Activated CD4-positive, alpha-beta T cell treated with anti-CD3 and anti-CD28 coated beads, Interleukin-2, amount 50 U/mL, for 24 hours (primary cell): Measurements from ENCODE around the gene USH2A.

Experiments used
- DNase-seq, 2 donors: peaks; one replicate each; pipeline ENCODE4 v3.0.0-alpha.2; 2020; ENCODE audit warnings: low read depth in 1 of 2, low spot score in 1 of 2

The USH2A gene

DNA sequence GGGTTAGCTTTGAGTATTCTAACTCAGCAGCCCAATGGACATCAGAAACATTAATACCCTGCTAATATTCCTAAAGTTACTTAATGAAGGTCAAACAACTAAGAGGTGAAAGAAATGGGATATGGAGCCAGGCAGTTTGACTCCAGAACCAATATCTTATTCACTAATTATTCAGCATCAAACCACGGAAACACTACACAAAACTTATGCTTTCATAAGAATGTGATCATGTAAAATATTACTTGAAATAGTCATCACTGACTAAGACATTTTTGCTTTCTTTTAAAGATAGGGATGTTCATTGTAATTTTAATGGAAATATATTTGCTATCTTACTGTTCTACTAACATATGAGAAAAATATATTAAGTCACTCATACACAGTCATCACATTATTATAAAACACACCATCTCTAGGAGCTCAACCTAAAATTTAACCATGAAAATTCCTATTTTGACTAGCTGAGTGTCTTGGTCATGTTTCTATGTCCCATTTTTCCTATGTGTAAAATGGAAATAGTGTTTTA, 615.3 kb downstream of the USH2A start:
- DNase-seq, result no peak

DNA sequence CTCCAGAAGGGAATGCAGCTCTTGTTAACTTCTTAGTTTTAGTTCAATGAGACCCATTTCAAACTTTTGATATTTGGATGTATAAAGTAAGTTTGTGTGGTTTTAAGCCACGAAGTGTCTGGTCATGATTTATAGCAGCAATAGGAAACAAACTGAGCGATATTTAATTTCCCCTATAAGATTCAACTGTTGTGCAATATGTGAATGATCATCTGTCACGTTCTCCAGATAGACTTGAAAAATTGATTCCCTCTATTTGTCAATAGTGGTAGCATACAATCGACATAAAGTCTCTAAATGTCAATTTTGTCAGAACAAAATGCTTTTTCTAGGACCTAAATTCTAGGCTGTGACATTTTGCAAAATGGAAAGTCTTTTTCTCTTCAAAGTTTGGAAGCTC, 616.0 kb downstream of the USH2A start:
- DNase-seq, result no peak

DNA sequence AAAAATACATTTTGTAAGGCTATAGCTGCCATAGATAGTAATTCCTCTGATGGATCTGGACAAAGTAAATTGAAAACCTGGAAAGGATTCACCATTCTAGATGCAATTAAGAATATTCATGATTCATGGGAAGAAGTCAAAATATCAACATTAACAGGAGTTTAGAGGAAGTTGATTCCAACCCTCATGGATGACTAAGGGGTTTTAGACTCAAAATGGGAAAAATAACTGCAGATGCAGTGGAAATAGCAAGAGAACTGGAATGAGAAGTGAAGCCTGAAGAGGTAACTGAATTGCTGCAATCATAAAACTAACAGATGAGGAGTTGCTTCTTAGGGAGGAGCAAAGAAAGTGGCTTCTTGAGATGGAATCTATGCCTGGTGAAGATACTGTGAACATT, 625.4 kb downstream of the USH2A start:
- DNase-seq, result no peak

DNA sequence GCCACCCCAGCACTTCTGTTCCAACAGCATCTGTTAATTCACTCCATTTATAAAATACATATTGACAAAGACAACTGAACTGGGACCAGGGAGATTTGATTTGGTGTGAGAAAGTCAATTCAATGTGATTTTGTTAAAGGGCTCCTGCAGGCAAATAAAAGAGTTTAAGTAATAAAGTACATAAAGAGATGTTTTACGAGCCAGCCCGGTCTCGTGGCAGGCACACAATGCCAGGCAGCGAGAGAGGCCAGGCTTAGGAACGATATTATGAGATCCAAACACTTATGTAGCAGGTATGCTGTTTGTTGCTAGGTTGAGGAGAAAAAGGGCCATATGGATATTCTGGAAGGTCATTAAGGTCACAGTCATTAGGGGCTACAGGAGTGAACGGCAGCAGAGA, 629.1 kb downstream of the USH2A start:
- DNase-seq, result no peak

DNA sequence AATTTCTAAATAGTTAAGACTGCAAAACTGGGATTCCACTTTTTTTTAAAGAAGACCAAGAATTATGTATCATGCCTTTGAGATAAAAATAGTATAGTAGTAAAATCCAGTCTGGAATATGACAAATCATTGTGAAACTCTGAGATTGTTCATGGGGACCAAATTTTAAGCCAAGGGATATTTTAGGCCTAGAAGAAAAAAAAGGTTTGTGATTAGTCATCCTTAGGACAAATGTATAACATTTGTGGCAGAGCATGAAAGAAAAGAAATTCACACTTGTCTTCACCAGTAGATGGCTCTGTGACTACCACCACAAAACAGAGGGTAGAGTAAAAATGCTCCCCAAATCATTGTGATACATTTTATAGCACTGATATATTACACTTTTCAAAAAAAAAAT, 630.1 kb downstream of the USH2A start:
- no peak for DNase-seq

DNA sequence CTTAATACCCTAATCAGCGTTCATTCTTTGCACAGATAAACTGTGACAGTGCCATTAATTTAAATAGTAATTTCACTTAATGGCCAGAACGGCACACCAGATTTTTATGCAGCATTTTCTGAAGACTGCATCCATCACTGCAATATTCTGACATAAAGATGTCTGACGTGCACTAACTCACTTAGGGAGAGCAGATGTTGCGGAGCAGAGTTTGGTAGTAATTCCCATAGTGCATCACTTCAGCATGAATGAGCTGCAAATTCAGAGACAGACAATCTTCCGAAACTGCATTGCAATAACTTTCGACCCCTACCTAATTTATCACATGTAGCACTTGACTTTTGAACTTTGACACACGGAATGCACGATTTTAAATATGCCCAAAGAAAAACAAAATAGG, 630.8 kb downstream of the USH2A start:
- DNase-seq, result no peak

DNA sequence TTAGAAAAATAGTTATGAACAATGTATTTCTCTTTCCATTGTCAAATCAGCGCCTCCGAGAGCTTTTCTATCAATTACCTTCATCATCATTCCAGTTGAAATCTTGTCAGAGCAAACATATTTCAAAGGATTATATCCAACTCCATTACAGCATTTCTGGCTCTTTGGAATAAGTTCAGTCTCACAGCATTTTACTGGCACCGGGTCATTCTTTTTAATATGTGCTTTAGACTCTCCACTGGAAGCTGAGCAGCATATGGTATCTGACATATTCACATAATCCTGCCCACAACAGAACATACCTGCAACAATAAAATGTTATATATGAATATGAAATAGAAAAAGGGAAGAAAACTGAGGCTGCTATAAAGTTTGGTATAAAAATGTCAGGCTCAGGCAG, 633.3 kb downstream of the USH2A start:
- no peak for DNase-seq

DNA sequence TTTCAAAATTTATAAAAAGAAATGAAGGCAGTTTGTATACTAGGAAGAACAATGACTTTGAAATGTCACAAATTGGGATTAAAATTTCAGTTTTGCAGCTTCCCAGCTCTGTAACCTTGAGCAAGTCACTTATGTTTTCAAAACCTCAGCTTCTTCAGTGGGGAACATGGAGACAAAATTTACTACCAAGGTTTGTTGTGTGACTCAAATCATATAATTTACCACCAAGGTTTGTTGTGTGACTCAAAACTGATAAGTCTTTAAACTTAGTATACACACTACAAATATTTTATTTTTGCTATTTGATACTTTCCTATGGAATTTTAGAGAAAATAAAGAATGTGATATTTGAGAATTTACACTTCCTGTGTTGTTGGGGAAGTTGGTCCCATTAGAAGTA, 636.3 kb downstream of the USH2A start:
- no peak for DNase-seq

DNA sequence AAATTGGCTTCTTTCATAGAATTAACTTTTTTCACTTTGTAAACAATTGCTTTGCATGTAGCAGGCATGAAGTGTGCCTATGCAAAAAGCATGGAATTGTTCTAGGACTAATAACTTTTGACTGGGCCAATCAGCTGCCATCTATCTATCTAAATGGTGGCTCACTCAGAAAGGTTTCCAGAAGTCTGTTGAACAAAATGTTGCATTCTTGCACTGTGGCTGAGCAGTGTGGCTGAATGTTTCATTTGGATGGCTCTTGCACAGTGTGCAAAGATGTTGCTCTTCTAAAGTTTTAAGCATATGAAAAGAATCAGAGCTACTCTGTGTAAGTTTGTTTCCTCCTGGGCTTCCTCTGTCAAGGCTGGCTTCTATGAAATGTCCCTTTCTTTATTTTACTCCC, 642.6 kb downstream of the USH2A start:
- no peak for DNase-seq

DNA sequence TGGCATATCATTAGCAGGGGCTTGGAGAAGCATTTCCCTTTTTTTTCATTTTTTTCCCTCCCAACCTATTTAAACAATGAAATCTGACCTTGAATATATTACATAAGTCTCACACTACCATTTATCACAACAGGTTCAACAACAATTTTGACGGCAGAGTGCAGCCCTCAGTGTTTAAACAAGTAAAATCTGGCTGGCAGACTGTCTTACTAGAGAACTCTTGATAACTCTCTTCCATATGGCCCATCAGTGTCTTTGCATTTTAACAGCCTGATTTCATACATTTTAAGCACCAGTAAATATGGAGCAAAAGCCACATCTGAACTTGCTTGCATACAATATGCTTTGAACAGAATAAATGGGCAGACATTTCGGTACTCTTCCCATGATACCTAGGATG, 643.1 kb downstream of the USH2A start:
- DNase-seq, result no peak

DNA sequence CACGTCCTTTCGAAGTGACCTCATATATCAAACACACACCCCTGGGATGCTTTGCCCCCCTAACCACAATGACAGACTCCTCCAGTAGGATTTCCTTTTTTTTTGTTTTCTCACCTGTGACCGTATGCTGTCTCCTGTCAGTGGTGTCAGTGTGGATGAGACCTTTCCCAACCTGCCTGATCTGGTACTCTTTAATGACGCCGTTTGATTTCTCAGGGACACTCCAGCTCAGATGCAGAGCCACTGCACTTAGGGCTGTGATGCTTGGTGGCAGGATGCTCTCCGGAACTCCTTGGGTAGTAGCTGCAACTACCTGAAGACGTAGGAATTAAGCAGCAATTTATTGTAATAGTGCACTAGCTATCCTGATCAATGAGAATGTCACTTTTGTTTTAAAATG, 643.5 kb downstream of the USH2A start:
- DNase-seq, result no peak

DNA sequence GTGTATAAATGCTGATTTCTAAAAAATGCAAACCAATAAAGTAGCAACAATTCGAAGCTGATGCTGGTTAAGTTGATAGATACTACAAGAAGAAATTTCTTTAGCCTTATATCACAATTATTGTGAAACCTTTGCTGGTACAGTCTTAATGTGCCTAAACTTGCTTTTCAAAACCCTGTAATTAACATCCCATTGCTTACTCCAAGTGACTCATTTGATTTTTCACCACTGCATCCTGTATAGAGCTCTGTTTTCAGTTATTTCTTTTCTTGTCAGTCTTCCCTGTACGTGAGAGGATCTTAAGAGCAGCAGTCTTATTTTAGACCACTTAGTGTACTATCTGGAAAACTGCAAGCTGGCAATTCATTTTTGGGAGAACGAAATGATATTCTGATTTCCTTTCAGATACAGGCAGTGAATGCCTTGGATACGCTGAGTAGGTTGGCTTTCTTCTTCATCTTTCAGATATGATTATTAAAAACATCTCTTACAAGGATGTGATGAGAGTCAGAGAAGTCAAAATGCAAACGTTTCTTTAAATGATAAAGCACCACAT, 645.8 kb downstream of the USH2A start:
- no peak for DNase-seq

DNA sequence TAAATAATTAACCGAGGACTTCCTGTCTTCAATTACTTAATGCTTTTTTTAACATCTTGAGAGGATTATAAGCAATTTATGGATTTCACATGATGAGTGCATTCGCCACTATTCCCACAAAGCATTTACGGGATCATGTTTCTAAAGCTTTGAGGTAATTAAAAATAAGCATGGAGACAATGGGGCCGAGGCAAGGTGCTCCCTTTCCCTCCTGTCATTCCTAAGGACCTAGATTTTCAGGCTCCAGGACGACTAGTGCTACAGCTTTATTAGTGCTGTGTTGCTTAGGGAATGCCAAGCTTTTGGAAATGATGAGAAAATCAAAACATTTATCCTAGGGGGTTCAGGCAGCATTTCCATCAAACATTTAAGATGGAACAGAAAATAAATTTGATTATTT, 646.9 kb downstream of the USH2A start:
- no peak for DNase-seq

DNA sequence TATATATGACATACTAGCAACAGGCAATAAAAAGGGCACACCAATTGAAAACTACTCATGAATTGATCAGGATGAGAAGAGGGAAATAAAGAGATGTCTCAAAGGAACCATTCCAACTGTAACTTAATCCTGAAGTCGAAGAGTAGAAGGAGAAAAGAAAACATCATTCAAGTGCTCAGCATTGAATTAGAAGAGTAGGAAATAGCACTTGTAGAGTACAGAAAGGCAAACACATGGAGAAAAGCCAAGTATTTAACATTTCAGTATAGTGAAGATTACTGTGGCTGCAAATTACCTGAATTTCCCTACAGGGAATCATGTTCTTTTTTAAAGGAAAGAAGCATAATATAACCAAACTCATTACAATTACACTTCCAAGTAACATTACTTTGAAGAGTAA, 651.1 kb downstream of the USH2A start:
- no peak for DNase-seq

DNA sequence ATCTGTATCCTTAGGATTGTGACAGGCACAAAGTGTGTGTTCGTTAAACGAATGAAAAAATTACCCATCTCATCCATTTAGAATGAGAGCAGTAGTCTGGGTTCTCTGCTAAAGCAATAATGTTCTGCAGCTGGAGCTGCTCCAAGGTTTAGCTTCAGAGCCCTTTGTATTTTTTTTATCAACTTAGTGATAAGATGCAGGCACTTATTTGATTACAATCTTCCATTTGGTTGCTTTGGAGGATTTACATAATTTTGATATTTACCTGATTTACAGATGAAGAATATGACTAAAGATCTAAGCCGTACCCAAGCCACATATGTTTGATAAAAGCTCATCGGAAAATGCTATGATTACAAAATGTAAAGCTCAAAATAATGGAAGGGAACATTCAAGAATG, 654.9 kb downstream of the USH2A start:
- no peak for DNase-seq

DNA sequence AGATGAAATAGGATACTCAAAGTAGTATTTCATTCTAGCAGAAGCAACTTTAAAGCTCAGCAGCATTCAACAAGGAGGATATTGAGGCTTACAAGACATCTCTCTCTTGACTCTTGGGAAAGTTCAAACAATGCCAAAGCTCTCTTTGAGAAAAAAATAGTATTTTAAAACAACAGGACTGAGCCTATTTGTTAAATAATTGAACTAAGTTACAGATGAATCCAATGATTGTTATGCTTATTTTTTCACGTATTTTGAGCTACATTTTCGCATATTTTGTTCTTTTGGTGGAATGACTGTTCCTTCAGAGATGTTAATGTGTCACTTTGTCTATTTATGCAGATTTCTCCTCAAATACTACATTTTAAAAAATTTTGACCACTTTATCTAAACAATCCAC, 655.5 kb downstream of the USH2A start:
- no peak for DNase-seq

DNA sequence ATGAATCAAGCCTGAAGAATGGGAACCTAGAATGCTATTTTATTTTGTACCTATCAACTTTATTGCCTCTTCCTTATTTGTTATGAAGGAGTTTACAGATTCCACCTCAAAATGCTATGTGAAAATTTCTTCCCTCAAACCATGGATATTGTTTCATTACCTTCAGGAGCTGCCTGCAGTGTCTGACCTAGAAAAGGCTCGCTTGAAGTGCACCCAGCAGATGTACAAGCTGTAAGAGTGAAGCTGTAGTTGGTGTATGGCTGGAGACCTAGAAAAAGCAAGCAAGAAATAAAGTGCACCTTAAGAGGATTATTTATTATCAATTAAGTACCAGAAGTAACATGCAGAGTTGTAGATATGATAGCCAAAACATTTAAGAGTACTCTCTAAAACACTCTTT, 656.7 kb downstream of the USH2A start:
- DNase-seq, result no peak

DNA sequence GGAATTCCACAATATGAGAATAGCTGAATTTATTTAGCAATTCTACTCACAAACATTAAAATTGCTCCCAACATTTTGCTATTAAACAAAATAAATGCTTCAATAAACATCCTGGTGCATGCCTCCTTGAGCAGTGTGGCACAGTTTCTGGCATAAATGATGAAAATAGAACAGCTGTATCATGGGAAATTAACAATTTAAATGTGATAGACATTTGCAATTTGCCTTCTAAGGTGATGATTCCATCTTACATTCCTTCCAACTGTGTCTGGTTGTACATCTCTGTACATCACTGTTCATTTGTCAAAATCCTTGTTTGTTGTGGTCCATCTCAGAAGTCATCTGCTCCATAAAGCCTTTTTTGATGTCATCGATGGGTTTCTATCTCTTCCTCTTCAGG, 657.4 kb downstream of the USH2A start:
- no peak for DNase-seq

DNA sequence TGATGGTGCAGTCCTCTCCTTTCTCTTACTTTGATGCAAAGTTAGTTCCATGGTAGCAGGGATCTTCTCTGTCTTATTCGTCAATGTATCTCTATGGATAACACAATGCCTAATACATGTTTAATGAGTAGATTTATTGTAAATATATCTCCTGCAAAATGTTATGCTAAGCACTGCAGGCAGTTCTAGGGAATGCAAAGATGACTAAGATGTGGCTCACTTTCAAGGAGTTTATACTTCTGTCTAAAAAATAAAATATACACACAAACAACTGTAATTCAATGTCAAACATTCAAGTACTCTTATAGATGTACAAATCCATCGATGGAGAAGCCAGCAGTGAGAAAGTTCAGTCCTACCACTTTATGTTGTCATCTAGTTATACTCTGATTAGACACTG, 661.8 kb downstream of the USH2A start:
- DNase-seq, result no peak

DNA sequence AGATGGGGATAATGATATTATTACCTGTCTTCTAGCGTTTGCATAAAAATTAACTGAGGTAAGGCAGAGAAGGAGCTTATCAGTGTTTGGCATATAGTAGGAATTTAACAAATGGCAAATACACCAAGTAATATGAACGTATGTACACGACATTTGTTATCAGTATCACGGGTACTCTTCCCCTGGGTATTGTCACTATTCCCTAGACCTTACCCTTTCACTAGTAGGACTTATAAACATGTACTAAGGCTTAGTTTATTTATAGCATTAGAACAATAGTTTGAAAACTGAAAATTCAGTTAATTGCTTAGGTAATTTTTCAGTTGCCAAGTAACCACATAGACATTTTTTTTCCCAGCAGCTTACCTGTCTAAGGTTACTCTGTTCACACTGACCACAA, 669.1 kb downstream of the USH2A start:
- DNase-seq, result no peak

DNA sequence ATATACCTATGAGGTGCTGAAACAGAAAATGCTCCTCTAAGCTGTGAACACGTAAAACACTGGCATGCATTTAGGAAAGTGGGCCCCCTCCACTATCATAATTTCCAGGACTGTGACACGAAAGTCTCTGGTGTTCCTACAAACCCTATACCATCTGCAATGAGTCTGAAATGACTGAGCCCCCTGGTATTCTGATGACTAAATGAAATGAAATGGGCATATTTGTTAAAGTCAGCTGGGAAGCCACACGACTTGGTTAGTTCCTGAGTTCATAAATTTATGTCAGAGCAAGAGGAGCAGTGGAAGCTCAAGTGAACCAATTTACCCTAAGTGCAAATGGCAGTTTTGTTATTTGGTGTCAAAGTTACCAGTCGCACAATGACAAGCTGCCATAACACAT, 673.8 kb downstream of the USH2A start:
- no peak for DNase-seq

DNA sequence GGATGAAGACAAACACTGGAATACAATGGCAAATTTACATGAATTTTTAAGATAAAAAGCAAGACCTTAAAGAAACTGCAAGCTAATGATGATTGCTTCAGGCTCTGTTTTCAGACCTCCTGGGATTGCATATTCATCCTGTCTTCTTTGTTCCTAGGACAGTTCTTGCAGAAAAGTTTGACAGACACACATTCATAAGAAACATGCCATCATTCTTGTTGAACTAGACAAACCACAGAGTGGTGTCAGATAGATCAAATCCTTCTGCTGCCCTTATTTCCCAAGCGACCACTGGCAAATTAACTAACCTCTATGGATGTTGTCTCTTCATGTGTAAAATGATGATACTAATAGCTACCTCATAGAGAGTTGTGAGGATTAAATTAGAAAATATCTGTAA, 674.8 kb downstream of the USH2A start:
- DNase-seq, result no peak

DNA sequence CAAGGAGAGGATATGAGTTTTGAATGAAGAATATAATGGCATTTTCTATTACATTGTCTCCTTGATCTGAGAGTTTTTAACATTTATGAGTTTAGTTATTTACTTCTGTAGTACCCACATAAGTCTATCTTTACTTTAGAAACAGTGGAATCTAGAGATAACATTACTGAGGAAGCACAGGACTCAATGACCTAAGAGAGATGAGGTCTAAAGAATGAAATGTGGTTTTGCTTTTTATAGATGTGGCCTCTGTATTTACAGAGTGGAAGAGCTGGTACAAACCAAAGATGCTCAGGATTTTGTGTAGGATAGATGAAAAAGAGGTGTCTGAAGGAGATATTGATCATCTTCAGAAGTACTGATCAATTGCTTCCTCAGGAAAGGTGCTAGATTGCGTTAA, 678.8 kb downstream of the USH2A start:
- DNase-seq, result no peak

DNA sequence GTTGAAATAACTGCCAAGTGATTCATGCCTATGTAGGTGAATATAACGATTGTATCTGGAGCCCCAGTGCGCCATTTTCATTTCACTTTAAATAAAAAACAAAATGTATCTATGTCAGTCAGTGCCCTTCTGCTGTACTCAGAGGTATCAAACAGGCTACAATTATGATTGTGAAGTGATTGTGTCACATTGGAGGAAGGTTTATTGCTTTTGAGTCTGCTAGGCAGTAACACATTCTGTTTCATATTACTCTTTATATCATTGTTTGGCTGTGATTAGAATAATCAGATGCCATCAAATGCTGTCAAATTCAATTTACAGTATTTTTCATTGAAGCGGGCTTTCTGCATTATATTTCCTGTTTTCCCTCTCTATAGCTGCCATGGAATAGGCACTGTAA, 684.2 kb downstream of the USH2A start:
- no peak for DNase-seq
